Measurements from ENCODE around the gene RASGRP4. TPM values are rescaled to one million over a fixed set of nuclear protein-coding genes. Genes with fewer than 3 reads are reported as not detected.

RASGRP4 gene
- polyA plus RNA-seq, 1 donor (not counting 4 experiments of a cell fraction or from before 2014, with no cell fraction given), result not detected

- FAIRE-seq, result peak; percentile 41
- DNase-seq (ENCODE audit: low read depth, low spot score), result no peak
- Histone ChIP-seq H4K20me1 (ENCODE audit: control insufficient read depth, extremely low read depth, insufficient read depth, low read length) (no peaks in the 10 kb centered on the region), H2AFZ (ENCODE audit: control insufficient read depth, low read length) (no peak overlapping the region), H3K9ac (ENCODE audit: control insufficient read depth, extremely low read depth, insufficient read depth, low read length) (no peak overlapping the region), H3K4me1 (ENCODE audit: control insufficient read depth, extremely low read depth, insufficient read depth, low read length) (peaks cover 9% of the 10 kb centered on the region), H3K27ac (ENCODE audit: control insufficient read depth, insufficient read depth, low read length) (no peak overlapping the region), H3K27me3 (ENCODE audit: control insufficient read depth, extremely low read depth, insufficient read depth, low read length) (no peaks in the 10 kb centered on the region), H3K9me3 (ENCODE audit: control insufficient read depth, low read depth, low read length) (no peaks in the 10 kb centered on the region), H3K4me3 (ENCODE audit: control insufficient read depth in 2 of 3, extremely low read depth in 1 of 3, insufficient read depth in 2 of 3, low read depth in 1 of 3, low read length in 3 of 3) (no peak overlapping the region), H3K4me2 (ENCODE audit: control insufficient read depth, extremely low read depth, insufficient read depth, low read depth, low read length) (no peak overlapping the region), H3K36me3 (ENCODE audit: control insufficient read depth in 2 of 2, extremely low read depth in 1 of 2, insufficient read depth in 2 of 2, low read length in 2 of 2) (peaks cover 5 to 6% of the 10 kb centered on the region in 2 experiments), H3K79me2 (ENCODE audit: control insufficient read depth, insufficient read depth, low read length) (peaks cover 4% of the 10 kb centered on the region), H3K9me1 (ENCODE audit: control insufficient read depth, extremely low read depth, insufficient read depth, low read length) (peaks cover 2% of the 10 kb centered on the region)
- TF ChIP-seq CTCF (optimal IDR thresholded peaks at IDR 0.05 in 1 of 3, IDR thresholded peaks at IDR 0.05 in 1 of 3, conservative IDR thresholded peaks at IDR 0.05 in 1 of 3; ENCODE audit: extremely low read depth in 1 of 3, insufficient read depth in 2 of 3, low read length in 3 of 3) (no peak), EZH2 (IDR thresholded peaks at IDR 0.05; ENCODE audit: low read length) (no peak)
- dilution Hi-C loops (cut with MboI; ENCODE audit: extremely low pct_ligation_motif_present, low sequenced_read_pairs), result no loop called here
Observed at GRCh38 chr19:38392707-38393308, 33.2 kb downstream of the RASGRP4 start.

- H3K79me2 ChIP-seq (ENCODE audit: control insufficient read depth, insufficient read depth, low read length), result peaks cover 4% of the 10 kb centered on the region
- no peak overlapping the region for H2AFZ ChIP-seq (ENCODE audit: control insufficient read depth, low read length)
- H3K4me3 ChIP-seq (ENCODE audit: control insufficient read depth in 2 of 3, extremely low read depth in 1 of 3, insufficient read depth in 2 of 3, low read depth in 1 of 3, low read length in 3 of 3), result no peak overlapping the region
- FAIRE-seq, result no peak
- H3K36me3 ChIP-seq (ENCODE audit: control insufficient read depth in 2 of 2, extremely low read depth in 1 of 2, insufficient read depth in 2 of 2, low read length in 2 of 2), result peaks cover 5 to 6% of the 10 kb centered on the region in 2 experiments
- no peak overlapping the region for H3K9ac ChIP-seq (ENCODE audit: control insufficient read depth, extremely low read depth, insufficient read depth, low read length)
- no peaks in the 10 kb centered on the region for H3K9me3 ChIP-seq (ENCODE audit: control insufficient read depth, low read depth, low read length)
- H3K4me2 ChIP-seq (ENCODE audit: control insufficient read depth, extremely low read depth, insufficient read depth, low read depth, low read length), result no peak overlapping the region
- dilution Hi-C loops (cut with MboI; ENCODE audit: extremely low pct_ligation_motif_present, low sequenced_read_pairs), result no loop called here
- no peak for DNase-seq (ENCODE audit: low read depth, low spot score)
- H3K27me3 ChIP-seq (ENCODE audit: control insufficient read depth, extremely low read depth, insufficient read depth, low read length), result no peaks in the 10 kb centered on the region
- no peak for TF ChIP-seq CTCF (optimal IDR thresholded peaks at IDR 0.05 in 1 of 3, IDR thresholded peaks at IDR 0.05 in 1 of 3, conservative IDR thresholded peaks at IDR 0.05 in 1 of 3; ENCODE audit: extremely low read depth in 1 of 3, insufficient read depth in 2 of 3, low read length in 3 of 3)
- TF ChIP-seq EZH2 (IDR thresholded peaks at IDR 0.05; ENCODE audit: low read length), result no peak
- H3K9me1 ChIP-seq (ENCODE audit: control insufficient read depth, extremely low read depth, insufficient read depth, low read length), result peaks cover 2% of the 10 kb centered on the region
- H3K4me1 ChIP-seq (ENCODE audit: control insufficient read depth, extremely low read depth, insufficient read depth, low read length), result peaks cover 13% of the 10 kb centered on the region
- H3K27ac ChIP-seq (ENCODE audit: control insufficient read depth, insufficient read depth, low read length), result no peak overlapping the region
- no peaks in the 10 kb centered on the region for H4K20me1 ChIP-seq (ENCODE audit: control insufficient read depth, extremely low read depth, insufficient read depth, low read length)
Observed at GRCh38 chr19:38391911-38392464, 34.0 kb downstream of the RASGRP4 start.

Measured in keratinocyte (primary cell).